Activated CD4-positive, CD25-positive, alpha-beta regulatory T cell treated with anti-CD3 and anti-CD28 coated beads, Interleukin-2, amount 50 U/mL, for 16 hours (primary cell): Measurements from ENCODE around the gene TSC22D2.
A peak's percentile ranks its signal among the peaks of the same experiment; 100 is the strongest.

Experiments used
- DNase-seq: peaks from one replicate; pipeline ENCODE4 v3.0.0-alpha.2; 2020; ENCODE audit warnings: low read depth, low spot score

Gene TSC22D2

DNA sequence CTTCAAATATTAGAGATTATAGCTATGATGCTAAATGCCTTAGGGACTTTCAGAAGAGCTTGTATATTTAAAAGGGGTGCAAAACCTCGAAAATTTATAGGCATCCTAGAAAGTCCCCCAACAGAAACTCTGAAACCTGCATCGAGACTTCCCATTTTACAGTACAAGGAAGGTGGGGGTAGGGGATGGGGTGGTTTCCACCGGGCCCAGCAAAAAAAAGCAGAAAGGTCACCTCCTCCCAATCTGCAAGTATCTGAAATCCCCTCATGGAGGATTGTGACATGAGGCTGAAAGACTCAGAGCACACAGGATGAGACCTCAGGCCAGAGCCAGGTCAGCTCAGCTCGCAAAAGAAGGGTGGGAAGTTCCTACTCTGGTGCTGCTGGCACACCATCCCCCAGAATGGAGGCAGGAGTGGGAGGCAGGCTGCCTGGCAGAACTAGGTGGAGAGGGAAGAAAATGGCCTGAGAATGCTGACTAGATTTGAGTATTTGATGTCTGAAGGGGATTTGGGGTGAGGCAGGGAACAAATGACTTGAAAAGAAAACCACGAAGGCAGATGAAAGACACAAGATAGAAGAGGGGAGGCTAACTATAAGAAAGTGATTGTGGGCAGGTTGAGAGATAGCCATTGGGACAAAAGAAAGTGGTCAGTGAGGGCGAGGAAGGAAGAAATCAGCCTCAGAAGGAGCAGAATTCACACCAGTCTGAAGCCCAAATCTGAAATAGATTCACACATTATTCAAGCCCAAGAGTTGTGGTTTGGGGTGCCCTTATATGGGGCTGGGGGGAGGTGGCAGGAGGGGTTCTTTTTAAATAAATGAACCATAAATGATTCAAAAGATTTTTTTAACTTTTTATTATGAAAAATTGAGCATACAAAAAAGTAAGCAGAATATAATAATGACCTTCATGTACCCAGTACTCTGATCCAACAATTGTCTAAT lies 22.5 kb upstream of the TSC22D2 start:
- DNase-seq, result no peak

DNA sequence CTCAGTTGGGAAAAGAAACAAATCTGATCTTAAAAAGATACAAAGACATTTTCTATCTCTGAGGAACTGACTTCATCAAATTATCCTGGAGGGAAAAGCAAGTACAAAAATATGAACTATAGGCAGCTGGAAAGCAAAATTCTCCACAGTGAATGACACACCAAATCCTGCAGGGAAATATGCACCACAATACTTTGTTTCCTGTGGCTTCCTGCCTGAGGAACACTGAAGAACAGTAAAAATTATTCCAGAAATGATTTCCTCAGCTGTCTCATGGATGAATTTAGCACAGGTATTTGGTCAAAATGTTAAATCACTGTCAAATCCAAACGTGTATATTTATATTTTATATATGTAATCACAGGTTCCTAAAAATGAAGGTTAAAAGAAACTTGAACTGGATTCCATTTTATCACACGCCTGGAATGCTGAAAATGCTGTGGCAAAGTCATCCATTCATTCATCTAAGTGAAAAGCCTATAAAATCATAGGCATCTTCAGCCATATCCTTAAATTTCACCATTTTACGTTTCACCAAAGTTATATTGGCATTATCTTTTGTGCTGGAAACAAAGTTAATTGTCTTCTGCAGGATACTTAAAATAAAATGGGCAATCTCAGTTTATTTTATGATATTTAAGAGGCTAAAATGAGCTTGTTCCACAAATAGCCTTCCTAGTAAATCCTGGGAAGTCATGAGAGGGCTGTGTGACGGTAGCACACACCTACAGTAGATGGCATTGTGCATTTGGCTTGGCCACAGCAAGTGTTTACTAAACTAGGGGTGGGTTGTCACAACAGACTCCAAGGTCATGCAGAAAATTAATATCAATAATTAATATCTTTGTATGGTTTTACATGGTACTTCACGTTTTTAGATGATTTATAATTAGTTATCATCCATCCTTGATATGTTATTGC lies 19.3 kb upstream of the TSC22D2 start:
- no peak for DNase-seq

DNA sequence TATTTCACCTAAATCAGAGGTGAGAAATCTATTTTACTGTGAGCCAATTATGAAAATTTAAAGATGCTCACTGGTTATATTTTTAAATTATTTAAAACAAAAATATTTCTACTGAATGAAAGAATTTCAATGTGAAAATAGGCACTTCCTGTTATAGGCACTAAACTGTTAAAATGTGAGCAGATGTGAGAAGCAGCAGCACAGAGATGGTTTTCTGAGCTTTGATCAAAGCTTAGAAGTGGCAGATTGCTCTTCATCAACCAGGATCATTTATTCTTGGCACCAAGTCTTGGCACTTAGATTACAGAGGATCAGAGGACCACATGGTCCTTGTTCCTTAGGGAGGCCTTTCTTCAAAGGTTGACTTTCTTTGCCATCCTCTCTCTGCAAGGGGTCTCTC lies 18.0 kb upstream of the TSC22D2 start:
- no peak for DNase-seq

DNA sequence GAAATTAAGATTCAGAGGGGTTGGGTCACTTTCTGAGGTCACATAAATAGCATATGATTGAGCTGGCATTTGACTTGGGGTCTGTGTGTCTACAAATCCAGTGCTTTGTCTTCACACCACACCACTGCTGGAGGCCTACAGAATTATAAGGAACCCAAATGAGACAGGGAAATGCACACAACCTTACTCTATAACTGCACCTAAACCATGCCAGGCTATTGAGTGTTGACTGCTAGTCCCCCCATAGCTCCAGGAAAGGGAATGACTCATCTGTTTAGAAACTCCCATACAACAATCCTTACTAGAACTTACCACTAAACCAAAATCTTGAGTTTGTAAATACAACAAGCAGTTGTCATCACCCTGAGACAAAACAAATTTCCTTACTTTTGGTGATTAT lies 16.9 kb upstream of the TSC22D2 start:
- no peak for DNase-seq

DNA sequence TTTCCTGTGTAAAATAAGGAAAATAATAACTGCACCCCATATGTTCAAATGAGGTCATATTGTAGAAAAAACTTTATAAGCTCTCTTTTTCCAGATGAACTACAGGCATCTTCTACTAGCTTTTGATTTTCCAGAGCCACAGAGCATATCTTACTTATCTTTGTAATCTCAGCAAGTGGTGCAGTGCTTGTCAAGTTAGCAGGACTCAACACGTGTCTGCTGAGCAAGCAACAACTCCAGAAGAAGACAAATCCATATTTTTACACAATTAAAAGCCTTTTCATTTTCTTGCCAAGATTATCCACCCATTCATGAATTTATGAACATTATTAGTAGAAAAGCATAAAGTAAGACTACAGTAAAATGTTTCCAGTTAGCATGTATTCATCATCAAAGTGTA lies 14.4 kb upstream of the TSC22D2 start:
- no peak for DNase-seq

DNA sequence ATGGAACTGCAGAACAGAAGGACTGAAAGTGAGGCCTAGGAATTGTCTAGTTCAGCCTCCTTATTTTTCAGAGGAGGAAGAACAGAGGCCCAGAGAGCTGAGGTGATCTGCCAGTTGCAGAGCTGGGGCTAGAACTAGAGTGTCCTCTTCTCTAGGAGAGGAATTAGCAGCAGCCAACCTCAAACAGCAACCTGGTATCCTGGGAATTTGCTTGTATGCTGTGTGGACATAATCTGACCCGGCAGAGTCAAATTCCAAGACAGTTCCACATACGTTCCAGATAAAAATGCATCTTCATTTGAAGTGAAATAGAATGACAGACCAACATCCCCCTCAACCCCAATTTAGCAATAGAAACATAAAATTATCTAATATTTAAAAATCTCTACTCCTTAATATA lies 13.5 kb upstream of the TSC22D2 start:
- DNase-seq, result no peak

DNA sequence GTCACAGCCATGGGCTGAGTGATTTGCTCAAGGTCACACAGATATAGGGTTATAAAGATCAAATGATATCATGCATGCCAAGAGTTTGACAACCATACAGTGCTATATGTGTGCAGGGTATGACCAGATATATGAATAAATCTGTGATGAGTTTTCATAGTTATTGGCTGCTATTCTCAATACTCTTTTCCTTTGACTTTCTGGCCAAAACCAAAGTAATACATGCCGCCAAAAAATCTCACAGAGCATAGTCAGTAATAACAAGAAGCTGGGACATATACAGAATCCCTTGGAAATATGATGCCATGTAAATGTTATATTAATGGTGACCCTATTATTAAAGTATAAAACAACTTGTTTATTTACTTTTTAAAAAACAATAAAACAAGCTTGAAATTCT lies 11.6 kb upstream of the TSC22D2 start:
- no peak for DNase-seq

DNA sequence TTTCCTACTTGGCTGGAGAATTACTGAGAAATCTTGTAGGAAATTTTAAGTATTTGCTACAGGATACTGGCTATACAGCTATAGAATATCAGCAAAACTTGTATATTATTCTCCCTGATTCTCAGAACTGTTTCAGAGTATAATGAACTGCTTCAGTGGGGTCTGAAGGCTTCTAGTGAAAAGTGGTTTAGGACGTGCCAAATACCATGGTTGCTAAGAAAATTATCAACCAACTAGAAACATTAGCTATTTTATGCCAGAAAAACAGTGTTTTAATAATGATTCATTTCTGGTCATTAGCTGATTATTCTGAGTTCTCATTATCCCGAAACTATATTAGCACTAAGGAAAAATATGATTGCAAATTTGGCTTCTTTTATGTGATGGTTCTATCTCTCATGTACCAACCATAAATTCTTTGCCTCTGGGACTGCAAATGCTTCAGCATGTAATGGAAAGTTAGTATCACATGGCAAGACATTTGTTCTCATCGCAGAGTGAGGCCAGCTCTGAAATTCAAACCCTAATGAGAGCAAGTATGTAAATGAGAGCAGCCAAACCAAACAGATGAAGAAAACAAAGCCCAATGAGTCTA lies 11.0 kb upstream of the TSC22D2 start:
- DNase-seq, result no peak

DNA sequence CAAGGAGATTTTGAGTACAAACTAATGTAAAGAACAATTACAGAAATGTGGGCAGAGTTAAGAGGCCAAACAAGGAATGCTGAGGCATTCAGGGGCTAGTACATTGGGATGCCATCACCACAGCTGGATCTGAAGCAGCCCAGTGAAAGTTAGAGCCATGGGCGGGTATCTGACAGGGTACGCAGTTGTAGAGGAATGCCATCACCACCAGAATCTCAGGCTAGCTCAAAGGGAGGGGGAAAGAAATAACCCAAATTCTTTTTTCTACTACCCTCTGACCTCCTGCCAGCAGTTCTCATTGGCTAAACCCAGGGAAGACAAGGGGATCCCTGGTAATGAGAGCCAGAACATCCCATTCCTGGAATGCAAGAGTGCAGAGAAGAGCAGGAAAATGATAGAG lies 9.0 kb upstream of the TSC22D2 start:
- DNase-seq, result no peak

DNA sequence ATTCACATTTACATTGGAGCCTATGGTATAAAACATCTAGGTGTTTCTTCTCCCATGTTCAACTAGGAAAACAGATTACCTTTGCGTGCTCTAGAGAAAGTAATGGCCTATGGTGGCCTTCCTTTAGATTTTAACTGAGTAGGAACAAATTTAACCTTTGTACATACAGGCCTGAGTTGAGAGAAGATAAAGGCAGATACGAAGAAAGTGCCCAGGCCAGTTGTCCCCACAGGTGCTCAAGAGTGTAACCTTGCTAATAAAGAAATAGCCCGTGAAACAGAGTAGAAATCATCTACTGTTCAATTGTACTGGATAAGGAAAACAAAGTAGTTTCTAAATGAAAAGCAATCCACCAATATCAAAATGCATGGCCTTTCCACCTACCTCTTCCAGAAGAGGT lies 6.8 kb upstream of the TSC22D2 start:
- no peak for DNase-seq

DNA sequence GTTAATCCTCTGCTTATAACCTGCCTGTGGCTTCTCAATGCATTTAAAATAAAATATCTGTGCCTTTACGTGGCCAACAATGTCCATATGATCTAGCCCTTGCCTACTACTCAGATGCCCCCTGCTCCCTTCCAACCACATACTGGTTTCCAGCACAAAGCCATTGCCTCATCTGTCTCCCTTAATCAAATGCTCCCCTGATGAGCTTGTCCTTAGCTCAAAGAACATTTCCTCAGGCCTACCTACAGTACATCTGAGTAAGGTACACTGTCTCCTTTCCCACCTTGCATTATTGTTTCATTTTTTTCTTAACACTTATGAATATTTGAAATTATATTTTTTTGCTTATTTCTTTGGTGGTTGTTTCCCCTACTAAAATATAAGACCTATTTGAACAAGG lies 5.9 kb upstream of the TSC22D2 start:
- DNase-seq, result no peak

DNA sequence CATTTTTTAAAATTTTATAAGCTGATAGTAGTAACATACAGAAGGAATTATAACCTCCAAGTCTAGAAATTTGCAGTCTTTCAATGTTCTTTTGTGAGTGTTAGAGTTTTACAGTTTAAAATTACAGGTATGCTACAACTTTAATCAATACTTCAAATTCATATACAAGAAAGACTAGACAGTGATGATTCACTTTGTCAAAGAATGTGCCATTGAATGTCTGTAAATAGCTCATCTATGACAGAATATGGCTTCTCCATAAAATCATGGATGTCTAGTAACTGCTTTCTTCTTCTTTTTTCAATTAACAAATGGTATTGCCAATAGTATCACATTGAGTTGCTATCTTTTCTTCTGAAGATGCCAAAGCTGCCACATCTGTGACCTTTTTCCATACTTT lies 4.1 kb upstream of the TSC22D2 start:
- no peak for DNase-seq

DNA sequence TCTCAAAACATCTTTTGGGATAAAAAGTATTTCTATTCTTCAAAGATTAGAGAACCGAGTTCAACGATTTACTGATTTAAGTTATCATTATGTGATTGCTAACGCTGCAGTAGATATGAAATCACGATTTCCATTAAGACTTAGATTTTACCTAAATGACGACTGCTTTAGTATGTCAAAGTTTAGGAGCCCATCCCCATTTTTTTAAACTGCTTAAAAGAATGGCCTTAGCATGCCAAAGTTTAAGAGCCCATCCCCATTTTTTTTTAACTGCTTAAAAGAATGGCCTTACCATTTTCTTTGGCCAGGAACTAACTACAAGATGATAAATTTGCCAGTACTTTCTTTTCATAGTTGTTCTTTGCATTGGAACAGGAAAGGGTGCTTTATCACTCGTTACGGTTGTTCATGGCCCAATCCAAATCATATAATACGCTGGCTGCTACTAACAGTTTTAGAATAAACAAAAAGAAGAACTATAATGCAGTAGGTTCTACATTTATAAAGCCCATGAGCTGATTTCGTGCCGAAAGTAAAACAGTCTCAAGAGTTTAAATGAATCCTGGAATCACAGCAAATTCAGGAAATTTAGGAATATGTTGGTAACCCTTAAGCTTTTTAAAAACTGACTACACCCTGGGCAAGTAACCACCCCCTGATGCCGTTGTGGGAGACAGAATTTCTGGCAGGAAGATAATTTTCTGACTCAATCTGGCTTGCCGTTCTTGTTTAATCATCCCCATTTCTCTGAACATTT lies 869 bp upstream of the TSC22D2 start:
- no peak for DNase-seq

DNA sequence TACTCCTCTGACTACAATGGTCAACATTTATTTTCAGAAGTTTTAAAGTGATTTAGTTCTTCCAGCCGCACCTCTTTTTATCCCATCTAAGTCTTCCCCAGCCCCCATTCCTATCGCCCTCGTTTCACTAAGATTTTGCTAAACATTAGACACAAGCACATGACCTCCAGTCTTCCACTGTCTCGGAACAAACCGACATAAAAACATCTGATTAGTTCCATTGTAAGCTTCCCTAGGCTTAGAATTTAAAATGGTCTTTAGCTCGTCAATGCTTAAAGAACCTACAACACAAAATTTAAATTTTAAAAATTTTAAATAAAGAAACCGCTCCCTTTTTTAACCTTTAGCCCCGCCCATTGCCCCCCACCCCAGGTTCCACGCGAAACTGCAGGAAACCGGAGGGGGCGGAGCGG lies 284 bp upstream of the TSC22D2 start:
- DNase-seq, result no peak

DNA sequence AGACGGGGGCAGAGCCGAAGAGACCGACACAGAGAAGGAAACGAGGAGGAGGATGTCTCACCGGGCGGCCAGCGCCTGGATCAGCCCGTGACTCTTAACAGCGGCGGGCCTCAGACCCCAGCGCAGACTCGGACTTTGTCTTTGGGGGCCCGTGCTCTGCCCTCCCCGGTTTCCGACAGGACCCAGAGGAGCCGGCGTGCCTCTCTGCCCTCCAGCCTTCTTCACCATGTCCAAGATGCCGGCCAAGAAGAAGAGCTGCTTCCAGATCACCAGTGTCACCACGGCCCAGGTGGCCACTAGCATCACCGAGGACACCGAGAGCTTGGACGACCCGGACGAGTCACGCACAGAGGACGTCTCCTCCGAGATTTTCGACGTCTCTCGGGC lies 1.0 kb downstream of the TSC22D2 start:
- no peak for DNase-seq

DNA sequence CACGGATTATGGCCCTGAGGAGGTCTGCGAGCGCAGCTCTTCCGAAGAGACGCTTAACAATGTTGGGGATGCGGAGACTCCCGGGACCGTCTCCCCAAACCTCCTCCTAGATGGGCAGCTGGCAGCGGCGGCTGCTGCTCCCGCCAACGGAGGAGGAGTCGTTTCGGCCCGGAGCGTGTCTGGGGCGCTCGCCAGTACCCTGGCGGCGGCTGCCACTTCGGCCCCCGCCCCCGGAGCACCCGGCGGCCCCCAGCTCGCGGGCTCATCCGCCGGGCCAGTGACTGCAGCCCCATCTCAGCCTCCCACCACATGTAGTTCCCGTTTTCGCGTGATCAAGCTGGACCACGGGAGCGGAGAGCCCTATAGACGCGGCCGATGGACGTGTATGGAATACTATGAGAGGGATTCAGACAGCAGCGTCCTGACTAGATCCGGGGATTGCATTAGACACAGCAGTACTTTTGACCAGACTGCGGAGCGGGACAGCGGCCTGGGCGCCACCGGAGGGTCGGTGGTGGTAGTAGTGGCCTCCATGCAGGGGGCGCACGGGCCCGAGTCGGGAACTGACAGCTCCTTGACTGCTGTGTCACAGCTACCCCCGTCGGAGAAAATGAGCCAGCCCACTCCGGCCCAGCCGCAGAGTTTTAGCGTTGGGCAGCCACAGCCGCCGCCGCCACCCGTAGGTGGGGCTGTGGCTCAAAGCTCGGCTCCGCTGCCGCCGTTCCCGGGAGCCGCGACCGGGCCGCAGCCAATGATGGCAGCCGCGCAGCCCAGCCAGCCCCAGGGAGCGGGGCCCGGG lies 1.6 kb downstream of the TSC22D2 start:
- DNase-seq, result peak; percentile 25

DNA sequence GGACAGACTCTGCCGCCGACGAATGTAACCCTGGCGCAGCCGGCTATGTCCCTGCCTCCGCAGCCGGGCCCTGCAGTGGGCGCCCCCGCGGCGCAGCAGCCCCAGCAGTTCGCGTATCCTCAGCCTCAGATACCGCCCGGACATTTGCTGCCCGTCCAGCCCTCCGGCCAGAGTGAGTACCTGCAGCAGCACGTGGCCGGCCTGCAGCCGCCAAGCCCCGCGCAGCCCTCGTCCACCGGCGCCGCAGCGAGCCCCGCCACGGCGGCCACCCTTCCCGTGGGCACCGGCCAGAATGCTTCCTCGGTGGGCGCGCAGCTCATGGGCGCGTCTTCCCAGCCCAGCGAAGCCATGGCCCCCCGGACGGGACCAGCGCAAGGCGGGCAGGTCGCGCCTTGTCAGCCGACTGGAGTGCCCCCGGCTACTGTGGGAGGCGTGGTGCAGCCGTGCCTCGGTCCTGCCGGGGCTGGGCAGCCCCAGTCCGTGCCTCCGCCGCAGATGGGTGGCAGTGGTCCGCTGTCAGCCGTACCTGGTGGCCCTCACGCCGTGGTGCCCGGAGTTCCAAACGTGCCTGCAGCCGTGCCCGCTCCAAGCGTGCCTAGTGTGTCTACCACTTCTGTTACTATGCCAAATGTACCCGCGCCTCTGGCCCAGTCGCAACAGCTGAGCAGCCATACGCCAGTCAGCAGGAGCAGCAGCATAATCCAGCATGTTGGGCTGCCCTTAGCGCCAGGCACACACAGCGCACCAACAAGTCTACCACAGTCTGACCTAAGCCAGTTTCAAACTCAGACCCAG lies 2.4 kb downstream of the TSC22D2 start:
- no peak for DNase-seq

DNA sequence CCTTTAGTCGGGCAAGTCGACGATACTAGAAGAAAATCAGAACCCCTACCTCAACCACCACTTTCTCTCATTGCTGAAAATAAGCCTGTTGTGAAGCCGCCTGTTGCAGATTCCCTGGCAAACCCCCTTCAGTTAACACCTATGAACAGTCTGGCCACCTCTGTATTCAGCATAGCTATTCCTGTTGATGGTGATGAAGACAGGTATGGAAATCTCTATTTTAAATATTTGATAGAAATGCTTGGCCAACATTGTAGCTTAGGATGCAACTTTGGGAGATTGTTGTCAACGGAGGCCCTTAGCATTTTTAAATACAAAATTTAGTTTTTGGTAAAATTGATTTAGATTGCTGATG lies 3.0 kb downstream of the TSC22D2 start:
- DNase-seq, result no peak

DNA sequence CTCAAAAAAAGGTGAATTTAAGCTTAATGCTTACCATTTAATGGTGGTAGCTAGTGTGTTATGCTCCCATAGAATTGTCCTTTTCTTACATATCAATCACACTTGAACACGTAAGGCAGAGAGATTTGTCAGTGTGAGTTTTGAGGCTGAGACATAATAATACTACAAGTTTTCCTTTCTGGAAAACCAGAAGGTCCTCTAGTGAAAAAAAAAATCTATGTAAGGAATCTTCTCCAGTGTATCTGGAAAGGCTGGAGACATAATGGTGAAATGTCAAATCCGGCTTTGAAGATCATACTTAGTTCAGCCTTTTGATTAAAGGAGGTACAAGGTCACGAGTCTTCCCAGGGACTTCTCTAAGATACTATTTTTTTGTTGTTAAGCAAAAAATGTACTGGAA lies 3.4 kb downstream of the TSC22D2 start:
- no peak for DNase-seq

DNA sequence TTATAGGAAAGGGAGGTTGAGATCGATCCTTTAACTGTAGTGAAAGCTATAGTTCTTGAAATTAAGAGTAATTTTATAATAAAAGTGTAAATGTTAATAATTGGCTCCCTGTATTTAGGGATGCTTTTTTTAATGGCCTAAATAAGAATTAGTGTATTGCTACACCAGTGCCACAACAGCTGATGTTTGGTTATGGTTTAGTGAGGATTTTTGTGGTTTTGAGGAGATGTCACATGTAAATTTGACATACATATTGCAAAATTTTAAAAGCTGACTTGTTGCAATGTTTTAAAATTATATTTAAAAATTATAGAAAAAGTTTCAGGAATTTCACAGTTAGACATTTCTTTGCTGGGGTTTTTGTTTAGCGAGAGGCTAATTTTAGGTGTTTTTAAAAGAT lies 3.9 kb downstream of the TSC22D2 start:
- DNase-seq, result no peak
